Measurements from ENCODE around the gene GSG1L.

DNA sequence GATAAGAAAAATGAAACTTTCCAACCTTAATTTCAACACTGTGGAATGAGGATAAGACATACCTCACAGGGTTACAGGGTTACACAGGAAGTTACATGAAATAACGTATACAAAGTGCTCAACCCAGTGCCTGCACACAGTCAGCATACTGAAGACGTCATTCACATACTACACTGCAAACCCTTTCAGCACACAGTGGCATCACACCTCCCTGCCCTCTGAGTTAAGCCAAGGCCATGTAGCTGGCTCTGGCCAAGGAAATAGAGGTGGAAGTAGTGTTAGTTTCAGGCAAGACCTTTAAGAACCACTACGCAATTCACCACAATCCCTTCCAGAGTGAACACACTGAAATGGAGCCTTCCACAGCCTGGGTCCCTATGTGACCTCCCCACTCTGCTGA, 46.6 kb upstream of the GSG1L start:
- TF ChIP-seq DMAP1 (CRISPR knock-in tag; IDR thresholded peaks at IDR 0.05) (no peak), ZNF780A (CRISPR knock-in tag; IDR thresholded peaks at IDR 0.05) (no peak), POLR2AphosphoS5 (IDR thresholded peaks at IDR 0.05; ENCODE audit: low read depth, low read length) (no peak), CEBPB (IDR thresholded peaks at IDR 0.05; ENCODE audit: borderline replicate concordance, low read depth, low read length) (no peak), FOXO1 (CRISPR knock-in tag; IDR thresholded peaks at IDR 0.05) (no peak), RAD21 (CRISPR knock-in tag; IDR thresholded peaks at IDR 0.05) (no peak)
- TF ChIP-seq, protein P1, sequence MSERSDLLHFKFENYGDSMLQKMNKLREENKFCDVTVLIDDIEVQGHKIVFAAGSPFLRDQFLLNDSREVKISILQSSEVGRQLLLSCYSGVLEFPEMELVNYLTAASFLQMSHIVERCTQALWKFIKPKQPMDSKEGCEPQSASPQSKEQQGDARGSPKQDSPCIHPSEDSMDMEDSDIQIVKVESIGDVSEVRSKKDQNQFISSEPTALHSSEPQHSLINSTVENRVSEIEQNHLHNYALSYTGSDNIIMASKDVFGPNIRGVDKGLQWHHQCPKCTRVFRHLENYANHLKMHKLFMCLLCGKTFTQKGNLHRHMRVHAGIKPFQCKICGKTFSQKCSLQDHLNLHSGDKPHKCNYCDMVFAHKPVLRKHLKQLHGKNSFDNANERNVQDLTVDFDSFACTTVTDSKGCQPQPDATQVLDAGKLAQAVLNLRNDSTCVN (CRISPR knock-in tag; IDR thresholded peaks at IDR 0.05; ENCODE audit: borderline replicate concordance) = no peak
- TF ChIP-seq, protein P2, sequence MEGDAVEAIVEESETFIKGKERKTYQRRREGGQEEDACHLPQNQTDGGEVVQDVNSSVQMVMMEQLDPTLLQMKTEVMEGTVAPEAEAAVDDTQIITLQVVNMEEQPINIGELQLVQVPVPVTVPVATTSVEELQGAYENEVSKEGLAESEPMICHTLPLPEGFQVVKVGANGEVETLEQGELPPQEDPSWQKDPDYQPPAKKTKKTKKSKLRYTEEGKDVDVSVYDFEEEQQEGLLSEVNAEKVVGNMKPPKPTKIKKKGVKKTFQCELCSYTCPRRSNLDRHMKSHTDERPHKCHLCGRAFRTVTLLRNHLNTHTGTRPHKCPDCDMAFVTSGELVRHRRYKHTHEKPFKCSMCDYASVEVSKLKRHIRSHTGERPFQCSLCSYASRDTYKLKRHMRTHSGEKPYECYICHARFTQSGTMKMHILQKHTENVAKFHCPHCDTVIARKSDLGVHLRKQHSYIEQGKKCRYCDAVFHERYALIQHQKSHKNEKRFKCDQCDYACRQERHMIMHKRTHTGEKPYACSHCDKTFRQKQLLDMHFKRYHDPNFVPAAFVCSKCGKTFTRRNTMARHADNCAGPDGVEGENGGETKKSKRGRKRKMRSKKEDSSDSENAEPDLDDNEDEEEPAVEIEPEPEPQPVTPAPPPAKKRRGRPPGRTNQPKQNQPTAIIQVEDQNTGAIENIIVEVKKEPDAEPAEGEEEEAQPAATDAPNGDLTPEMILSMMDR (CRISPR knock-in tag; IDR thresholded peaks at IDR 0.05) = no peak
- TF ChIP-seq, protein P3, sequence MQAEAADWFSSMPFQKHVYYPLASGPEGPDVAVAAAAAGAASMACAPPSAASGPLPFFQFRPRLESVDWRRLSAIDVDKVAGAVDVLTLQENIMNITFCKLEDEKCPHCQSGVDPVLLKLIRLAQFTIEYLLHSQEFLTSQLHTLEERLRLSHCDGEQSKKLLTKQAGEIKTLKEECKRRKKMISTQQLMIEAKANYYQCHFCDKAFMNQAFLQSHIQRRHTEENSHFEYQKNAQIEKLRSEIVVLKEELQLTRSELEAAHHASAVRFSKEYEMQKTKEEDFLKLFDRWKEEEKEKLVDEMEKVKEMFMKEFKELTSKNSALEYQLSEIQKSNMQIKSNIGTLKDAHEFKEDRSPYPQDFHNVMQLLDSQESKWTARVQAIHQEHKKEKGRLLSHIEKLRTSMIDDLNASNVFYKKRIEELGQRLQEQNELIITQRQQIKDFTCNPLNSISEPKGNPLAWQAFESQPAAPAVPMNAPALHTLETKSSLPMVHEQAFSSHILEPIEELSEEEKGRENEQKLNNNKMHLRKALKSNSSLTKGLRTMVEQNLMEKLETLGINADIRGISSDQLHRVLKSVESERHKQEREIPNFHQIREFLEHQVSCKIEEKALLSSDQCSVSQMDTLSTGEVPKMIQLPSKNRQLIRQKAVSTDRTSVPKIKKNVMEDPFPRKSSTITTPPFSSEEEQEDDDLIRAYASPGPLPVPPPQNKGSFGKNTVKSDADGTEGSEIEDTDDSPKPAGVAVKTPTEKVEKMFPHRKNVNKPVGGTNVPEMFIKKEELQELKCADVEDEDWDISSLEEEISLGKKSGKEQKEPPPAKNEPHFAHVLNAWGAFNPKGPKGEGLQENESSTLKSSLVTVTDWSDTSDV (CRISPR knock-in tag; IDR thresholded peaks at IDR 0.05) = no peak

Measured in HepG2 (cell line).